HG02623 (cell line): ENCODE measurements around the gene FAM98A.
A peak's percentile ranks its signal among the peaks of the same experiment; 100 is the strongest.

Source experiments
- ATAC-seq: cut with Tn5 transposase; IDR thresholded peaks from one replicate; pipeline ENCODE4 v1.9.1; 2021; ENCODE audit warnings: moderate library complexity; ENCODE audit not compliant: unreplicated experiment

FAM98A gene

GRCh38 chr2:33599175-33599942, at the start of gene FAM98A:
FAM98A (minus strand) TSS chr2:33599299; CDS start chr2:33599221, 78 bp downstream.
- peak; percentile 92 for ATAC-seq

- ATAC-seq: no peak
Observed at GRCh38 chr2:33645861-33646260, 46.8 kb upstream of the FAM98A start.

- no peak for ATAC-seq
Observed at GRCh38 chr2:33644215-33644614, 45.1 kb upstream of the FAM98A start.

- no peak for ATAC-seq
Observed at GRCh38 chr2:33636001-33636400, 36.9 kb upstream of the FAM98A start.

GRCh38 chr2:33634261-33634910, 35.3 kb upstream of the FAM98A start:
- no peak for ATAC-seq

- ATAC-seq: no peak
Observed at GRCh38 chr2:33633315-33633714, 34.2 kb upstream of the FAM98A start.

GRCh38 chr2:33632831-33633230, 33.7 kb upstream of the FAM98A start:
- ATAC-seq: no peak

- ATAC-seq: no peak
Observed at GRCh38 chr2:33628031-33628827, 29.1 kb upstream of the FAM98A start.

- ATAC-seq: no peak
Observed at GRCh38 chr2:33619028-33619427, 19.9 kb upstream of the FAM98A start.

GRCh38 chr2:33617989-33618388, 18.9 kb upstream of the FAM98A start:
- ATAC-seq: no peak

GRCh38 chr2:33617401-33617800, 18.3 kb upstream of the FAM98A start:
- no peak for ATAC-seq

- ATAC-seq: no peak
Observed at GRCh38 chr2:33616873-33617272, 17.8 kb upstream of the FAM98A start.

GRCh38 chr2:33614190-33614589, 15.1 kb upstream of the FAM98A start:
- ATAC-seq: no peak

GRCh38 chr2:33607905-33608304, 8.8 kb upstream of the FAM98A start:
- ATAC-seq: no peak

- ATAC-seq: no peak
Observed at GRCh38 chr2:33607251-33607721, 8.2 kb upstream of the FAM98A start.

GRCh38 chr2:33606622-33607021, 7.5 kb upstream of the FAM98A start:
- ATAC-seq: no peak

- no peak for ATAC-seq
Observed at GRCh38 chr2:33606100-33606499, 7.0 kb upstream of the FAM98A start.

- no peak for ATAC-seq
Observed at GRCh38 chr2:33605056-33605455, 6.0 kb upstream of the FAM98A start.

- ATAC-seq: no peak
Observed at GRCh38 chr2:33603416-33603815, 4.3 kb upstream of the FAM98A start.

GRCh38 chr2:33602201-33602830, 3.2 kb upstream of the FAM98A start:
- no peak for ATAC-seq

GRCh38 chr2:33599943-33600192, 769 bp upstream of the FAM98A start:
- ATAC-seq: no peak
